ENCODE results near the gene CRISPLD2.

DNA sequence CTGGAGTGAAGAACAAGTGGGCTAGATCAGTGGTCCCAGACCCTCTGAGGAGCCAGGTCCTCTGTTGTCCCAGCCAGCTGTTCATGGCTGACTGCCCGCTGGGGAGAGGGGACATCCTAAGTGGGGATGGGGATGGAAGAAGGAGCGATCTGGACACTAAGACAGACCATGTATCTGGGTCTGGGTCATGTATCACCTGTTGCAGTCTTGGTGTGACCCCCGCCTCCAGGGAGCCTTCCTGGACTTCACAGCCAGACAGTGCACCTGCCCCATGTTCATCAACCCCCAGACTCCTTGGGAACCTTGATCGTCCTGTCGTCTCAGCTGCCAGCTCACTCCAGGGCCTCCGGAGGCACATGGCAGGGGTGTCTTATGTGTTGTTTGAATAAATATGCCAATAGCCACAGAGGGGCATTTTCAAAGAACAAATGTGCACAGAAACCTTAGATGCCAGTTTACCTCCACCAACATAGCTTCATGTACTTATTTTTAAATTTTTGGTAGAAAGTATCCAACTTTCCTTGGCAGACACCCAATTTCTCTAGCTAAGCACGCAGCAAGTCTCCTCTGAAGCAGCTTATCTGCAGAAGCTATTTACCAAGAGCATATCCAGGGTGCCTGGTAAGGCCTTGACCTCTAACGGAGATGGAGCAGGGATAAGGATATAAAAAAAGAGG lies 43.2 kb downstream of the CRISPLD2 start:
- no peak for TF ChIP-seq EP300 (IDR thresholded peaks at IDR 0.05)
- TF ChIP-seq, protein P1, sequence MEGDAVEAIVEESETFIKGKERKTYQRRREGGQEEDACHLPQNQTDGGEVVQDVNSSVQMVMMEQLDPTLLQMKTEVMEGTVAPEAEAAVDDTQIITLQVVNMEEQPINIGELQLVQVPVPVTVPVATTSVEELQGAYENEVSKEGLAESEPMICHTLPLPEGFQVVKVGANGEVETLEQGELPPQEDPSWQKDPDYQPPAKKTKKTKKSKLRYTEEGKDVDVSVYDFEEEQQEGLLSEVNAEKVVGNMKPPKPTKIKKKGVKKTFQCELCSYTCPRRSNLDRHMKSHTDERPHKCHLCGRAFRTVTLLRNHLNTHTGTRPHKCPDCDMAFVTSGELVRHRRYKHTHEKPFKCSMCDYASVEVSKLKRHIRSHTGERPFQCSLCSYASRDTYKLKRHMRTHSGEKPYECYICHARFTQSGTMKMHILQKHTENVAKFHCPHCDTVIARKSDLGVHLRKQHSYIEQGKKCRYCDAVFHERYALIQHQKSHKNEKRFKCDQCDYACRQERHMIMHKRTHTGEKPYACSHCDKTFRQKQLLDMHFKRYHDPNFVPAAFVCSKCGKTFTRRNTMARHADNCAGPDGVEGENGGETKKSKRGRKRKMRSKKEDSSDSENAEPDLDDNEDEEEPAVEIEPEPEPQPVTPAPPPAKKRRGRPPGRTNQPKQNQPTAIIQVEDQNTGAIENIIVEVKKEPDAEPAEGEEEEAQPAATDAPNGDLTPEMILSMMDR (IDR thresholded peaks at IDR 0.05): no peak
- no peak for TF ChIP-seq POLR2A (IDR thresholded peaks at IDR 0.05)
